WERI-Rb-1 (cell line): ENCODE results near the gene KLK1.

Experiments
- DNase-seq: peaks from one replicate; pipeline ENCODE4 v3.0.0-alpha.2; 2020
- H3K27ac ChIP-seq: fragments of 250-450 bp; sonication (Bioruptor Pico); 2 replicates; pipeline ENCODE4 v1.5.1; 2020; ENCODE audit warnings: mild to moderate bottlenecking, moderate library complexity
- H3K27me3 ChIP-seq: fragments of 250-450 bp; sonication (Bioruptor Pico); 2 replicates; pipeline ENCODE4 v1.5.1; 2021; ENCODE audit warnings: mild to moderate bottlenecking, low read depth, moderate library complexity; ENCODE audit not compliant: insufficient read depth, severe bottlenecking
- H3K36me3 ChIP-seq: fragments of 250-450 bp; sonication (Bioruptor Pico); 2 replicates; pipeline ENCODE4 v1.5.1; 2020; ENCODE audit warnings: mild to moderate bottlenecking, moderate library complexity
- H3K4me3 ChIP-seq: 2 replicates; pipeline ENCODE4 v1.5.1; 2011; ENCODE audit warnings: low read depth, mild to moderate bottlenecking, control low read depth, low read length
- H3K9me3 ChIP-seq: fragments of 250-450 bp; sonication (Bioruptor Pico); 2 replicates; pipeline ENCODE4 v1.5.1; 2021; ENCODE audit warnings: mild to moderate bottlenecking, moderate library complexity; ENCODE audit not compliant: severe bottlenecking
- TF ChIP-seq, protein P1 (sequence below): IDR thresholded peaks from 2 replicates; pipeline ENCODE4 v1.5.1; 2011; ENCODE audit warnings: low read depth, mild to moderate bottlenecking, control low read depth, inconsistent platforms, low read length

Gene KLK1

DNA sequence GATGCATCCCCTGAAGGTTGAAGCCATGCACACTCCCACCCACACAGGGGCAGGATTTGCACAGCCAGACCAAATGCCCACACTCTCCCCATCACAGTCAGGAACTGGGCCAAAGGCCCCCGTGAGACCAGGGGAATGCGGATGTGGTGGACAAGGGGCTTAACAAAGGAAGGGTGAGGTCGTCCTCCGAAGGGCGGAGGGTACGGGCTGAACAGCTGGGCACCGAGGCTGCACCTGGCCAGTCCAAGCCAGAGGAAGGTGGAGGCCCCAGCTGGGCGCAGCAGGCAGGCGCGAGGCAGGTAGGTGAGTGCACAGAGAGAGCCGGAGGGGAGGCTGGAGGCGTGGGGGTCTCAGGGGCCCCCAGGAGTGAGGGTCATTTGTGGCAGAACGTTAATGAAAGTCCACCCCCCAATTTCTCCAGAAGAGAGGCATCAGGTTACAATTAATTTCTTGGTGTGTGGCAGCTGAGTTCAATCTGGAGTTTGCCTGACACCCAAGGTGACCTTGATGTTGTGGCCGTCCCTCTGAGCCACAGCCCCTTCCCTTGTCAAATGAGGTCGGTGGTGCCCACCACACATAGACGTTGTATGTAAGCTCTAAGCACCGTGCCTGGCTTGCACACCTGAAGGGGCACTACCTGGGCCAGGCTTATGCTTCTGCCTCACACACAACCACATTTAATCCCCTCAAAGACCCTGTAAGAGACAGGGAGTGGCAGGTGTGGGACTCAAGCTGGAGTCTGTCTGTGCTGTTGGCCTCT is 6.9 kb upstream of the KLK1 start:
- H3K27me3 ChIP-seq = peaks cover 12% of the 10 kb centered on the region
- TF ChIP-seq, protein P1, sequence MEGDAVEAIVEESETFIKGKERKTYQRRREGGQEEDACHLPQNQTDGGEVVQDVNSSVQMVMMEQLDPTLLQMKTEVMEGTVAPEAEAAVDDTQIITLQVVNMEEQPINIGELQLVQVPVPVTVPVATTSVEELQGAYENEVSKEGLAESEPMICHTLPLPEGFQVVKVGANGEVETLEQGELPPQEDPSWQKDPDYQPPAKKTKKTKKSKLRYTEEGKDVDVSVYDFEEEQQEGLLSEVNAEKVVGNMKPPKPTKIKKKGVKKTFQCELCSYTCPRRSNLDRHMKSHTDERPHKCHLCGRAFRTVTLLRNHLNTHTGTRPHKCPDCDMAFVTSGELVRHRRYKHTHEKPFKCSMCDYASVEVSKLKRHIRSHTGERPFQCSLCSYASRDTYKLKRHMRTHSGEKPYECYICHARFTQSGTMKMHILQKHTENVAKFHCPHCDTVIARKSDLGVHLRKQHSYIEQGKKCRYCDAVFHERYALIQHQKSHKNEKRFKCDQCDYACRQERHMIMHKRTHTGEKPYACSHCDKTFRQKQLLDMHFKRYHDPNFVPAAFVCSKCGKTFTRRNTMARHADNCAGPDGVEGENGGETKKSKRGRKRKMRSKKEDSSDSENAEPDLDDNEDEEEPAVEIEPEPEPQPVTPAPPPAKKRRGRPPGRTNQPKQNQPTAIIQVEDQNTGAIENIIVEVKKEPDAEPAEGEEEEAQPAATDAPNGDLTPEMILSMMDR = no peak
- peaks cover 8% of the 10 kb centered on the region for H3K9me3 ChIP-seq
- no peak overlapping the region for H3K27ac ChIP-seq
- no peaks in the 10 kb centered on the region for H3K36me3 ChIP-seq
- no peak for DNase-seq
- H3K4me3 ChIP-seq = no peak overlapping the region

DNA sequence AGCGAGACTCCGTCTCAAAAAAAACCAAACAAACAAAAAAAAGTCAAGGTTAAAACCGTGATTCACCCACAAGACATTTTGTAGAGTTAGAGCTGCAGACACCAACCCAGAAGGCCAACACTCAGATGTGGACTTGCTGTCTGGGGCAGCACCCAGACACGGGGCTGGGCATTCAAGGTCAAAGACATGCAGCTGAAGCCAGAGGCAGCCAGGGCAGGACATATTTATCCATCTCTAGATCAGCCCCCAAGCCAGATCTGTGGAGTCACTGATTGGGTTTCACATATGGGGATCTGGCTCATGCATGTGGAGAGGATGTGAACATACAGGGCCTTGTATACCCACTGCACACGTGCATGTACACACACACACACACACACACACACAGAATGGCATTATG is 6.2 kb upstream of the KLK1 start:
- no peaks in the 10 kb centered on the region for H3K36me3 ChIP-seq
- TF ChIP-seq, protein P1 = no peak
- no peak overlapping the region for H3K27ac ChIP-seq
- H3K9me3 ChIP-seq = peaks cover 8% of the 10 kb centered on the region
- no peak overlapping the region for H3K4me3 ChIP-seq
- DNase-seq = no peak
- H3K27me3 ChIP-seq = peaks cover 12% of the 10 kb centered on the region

DNA sequence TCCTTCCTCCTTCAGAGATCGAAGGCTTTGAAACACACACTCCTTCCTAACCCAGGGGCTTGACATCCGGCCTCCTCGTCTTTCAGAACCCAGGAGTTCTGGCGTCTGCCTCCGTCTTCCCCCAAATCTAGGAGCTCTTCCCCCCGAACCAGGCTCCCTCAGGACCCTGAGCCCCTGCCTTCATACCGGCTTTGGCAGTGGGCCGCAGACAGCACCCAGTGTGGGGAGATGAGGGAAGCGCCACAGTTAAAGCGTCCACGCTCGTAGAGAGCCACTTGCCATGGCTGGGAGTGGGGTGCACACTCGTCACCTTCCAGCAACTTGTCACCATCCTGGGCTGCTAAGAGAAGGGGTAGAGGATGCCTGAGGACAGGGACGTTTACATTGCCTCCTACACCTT is 3.9 kb upstream of the KLK1 start:
- H3K36me3 ChIP-seq = no peaks in the 10 kb centered on the region
- peaks cover 15% of the 10 kb centered on the region for H3K27me3 ChIP-seq
- TF ChIP-seq, protein P1 = no peak
- peaks cover 5% of the 10 kb centered on the region for H3K9me3 ChIP-seq
- no peak overlapping the region for H3K4me3 ChIP-seq
- no peak for DNase-seq
- H3K27ac ChIP-seq = no peak overlapping the region

DNA sequence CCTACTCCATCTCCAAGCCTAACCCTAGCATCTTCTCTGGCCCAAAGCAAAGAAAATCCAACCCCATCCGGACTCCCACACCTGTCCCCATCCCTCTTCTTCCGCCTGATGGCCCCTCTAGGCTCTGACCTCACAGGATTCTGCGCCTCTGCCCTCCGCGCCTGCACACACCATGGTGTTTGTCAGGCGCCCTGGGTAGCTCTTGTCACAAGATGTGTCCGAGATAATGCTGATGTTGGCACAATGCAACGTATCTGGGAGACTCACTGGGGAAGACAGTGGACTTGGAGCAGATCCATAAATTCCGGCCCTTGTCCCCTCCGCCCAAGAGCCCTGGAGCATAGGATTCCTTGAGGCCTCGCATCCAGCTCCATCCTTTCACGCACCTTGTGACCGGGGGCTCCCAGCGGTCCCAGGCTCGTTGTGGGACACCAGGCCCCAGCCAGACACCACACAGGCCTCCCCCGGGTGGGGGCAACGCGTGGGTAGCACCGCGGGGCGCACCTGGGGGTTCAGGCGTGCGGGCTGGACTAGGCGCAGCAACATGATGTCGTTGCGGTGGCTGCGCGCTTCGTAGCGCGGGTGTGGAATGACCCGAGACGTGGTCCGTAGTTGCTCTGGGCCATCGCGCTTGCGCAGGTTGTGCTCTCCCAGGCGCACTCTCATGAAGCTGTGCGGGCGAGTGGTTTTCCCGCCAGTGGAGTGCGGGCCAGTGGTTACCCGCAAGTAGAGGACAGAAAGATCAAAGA is 3.1 kb upstream of the KLK1 start:
- Histone ChIP-seq H3K4me3 (no peak overlapping the region), H3K27me3 (peaks cover 15% of the 10 kb centered on the region), H3K36me3 (no peaks in the 10 kb centered on the region), H3K27ac (no peak overlapping the region), H3K9me3 (peaks cover 5% of the 10 kb centered on the region)
- TF ChIP-seq, protein P1 = no peak
- DNase-seq = no peak

DNA sequence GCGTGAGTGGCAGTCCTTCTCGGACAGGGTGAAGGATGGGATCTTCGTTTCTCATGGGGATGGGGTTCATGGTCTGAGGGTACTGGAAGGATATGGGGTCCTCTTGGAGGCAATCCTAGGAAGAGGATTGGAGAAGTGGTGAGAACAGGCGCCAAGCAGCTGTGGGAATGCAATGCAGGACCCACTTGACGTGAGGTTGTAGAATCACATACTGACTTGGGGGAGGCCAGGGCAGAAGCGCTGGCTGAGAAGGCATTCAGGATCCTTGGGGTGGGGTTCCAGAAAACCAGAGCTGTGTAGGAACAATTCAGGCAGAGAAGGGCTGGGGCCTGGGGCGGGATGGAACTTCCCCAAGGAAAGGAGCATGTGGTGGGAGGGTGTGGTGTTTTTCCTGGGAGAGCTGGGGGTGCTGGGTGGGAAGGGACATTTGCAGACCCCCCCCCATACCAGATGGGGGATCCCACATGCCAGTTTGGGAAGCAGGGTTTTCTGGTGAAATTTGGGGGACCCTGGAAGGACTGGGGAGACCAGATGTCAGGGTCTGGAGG is 852 bp downstream of the KLK1 start:
- Histone ChIP-seq H3K9me3 (peaks cover 5% of the 10 kb centered on the region), H3K36me3 (no peaks in the 10 kb centered on the region), H3K27ac (no peak overlapping the region), H3K27me3 (peaks cover 15% of the 10 kb centered on the region), H3K4me3 (no peak overlapping the region)
- TF ChIP-seq, protein P1 = no peak
- DNase-seq = no peak
